Measurements from ENCODE around the gene THEMIS2.

Gene THEMIS2

GRCh38 chr1:27878787-27879335 is 6.5 kb downstream of the THEMIS2 start:
- Histone ChIP-seq H3K4me1 (no peaks in the 10 kb centered on the region), H3K4me3 (no peak overlapping the region), H3K9me3 (no peaks in the 10 kb centered on the region), H3K27me3 (no peaks in the 10 kb centered on the region), H3K36me3 (peaks cover 0 to 6% (median 0%) of the 10 kb centered on the region in 3 donors), H3K27ac (no peak overlapping the region)
- intact Hi-C loops (cut with DNase I; ENCODE audit: low total_unique reads), result no loop called here
- no peak for TF ChIP-seq CTCF (IDR thresholded peaks at IDR 0.05)
- no peak for DNase-seq

- no peak overlapping the region for H3K4me3 ChIP-seq
- H3K36me3 ChIP-seq, result peaks cover 0 to 9% (median 0%) of the 10 kb centered on the region in 3 donors
- no peak for DNase-seq
- no peak overlapping the region for H3K27ac ChIP-seq
- no peak for TF ChIP-seq CTCF (IDR thresholded peaks at IDR 0.05)
- no peaks in the 10 kb centered on the region for H3K27me3 ChIP-seq
- H3K9me3 ChIP-seq, result no peaks in the 10 kb centered on the region
- H3K4me1 ChIP-seq, result no peaks in the 10 kb centered on the region
- intact Hi-C loops (cut with DNase I; ENCODE audit: low total_unique reads), result no loop called here
Measured at GRCh38 chr1:27879374-27880082, 7.2 kb downstream of the THEMIS2 start.

- DNase-seq, result no peak
- no peaks in the 10 kb centered on the region for H3K9me3 ChIP-seq
- TF ChIP-seq CTCF (IDR thresholded peaks at IDR 0.05), result no peak
- H3K4me3 ChIP-seq, result no peak overlapping the region
- intact Hi-C loops (cut with DNase I; ENCODE audit: low total_unique reads), result no loop called here
- no peaks in the 10 kb centered on the region for H3K4me1 ChIP-seq
- H3K27me3 ChIP-seq, result no peaks in the 10 kb centered on the region
- no peak overlapping the region for H3K27ac ChIP-seq
- H3K36me3 ChIP-seq, result peaks cover 0 to 29% (median 0%) of the 10 kb centered on the region in 3 donors
Measured at GRCh38 chr1:27882543-27882903, 10.2 kb downstream of the THEMIS2 start.

GRCh38 chr1:27883536-27883935 is 11.2 kb downstream of the THEMIS2 start:
- no peak for TF ChIP-seq CTCF (IDR thresholded peaks at IDR 0.05)
- DNase-seq, result no peak
- peaks cover 0 to 35% (median 0%) of the 10 kb centered on the region in 3 donors for H3K36me3 ChIP-seq
- H3K27me3 ChIP-seq, result no peaks in the 10 kb centered on the region
- no peak overlapping the region for H3K27ac ChIP-seq
- no peaks in the 10 kb centered on the region for H3K9me3 ChIP-seq
- H3K4me1 ChIP-seq, result no peaks in the 10 kb centered on the region
- intact Hi-C loops (cut with DNase I; ENCODE audit: low total_unique reads), result no loop called here
- H3K4me3 ChIP-seq, result no peak overlapping the region

GRCh38 chr1:27884006-27884954 is 11.9 kb downstream of the THEMIS2 start:
- DNase-seq, result no peak
- peaks cover 0 to 42% (median 4%) of the 10 kb centered on the region in 3 donors for H3K36me3 ChIP-seq
- intact Hi-C loops (cut with DNase I; ENCODE audit: low total_unique reads), result no loop called here

More at GRCh38 chr1:27884006-27884954, 11.9 kb downstream of the THEMIS2 start:
- H3K9me3 ChIP-seq, result no peaks in the 10 kb centered on the region
- H3K27me3 ChIP-seq, result no peaks in the 10 kb centered on the region
- TF ChIP-seq CTCF (IDR thresholded peaks at IDR 0.05), result no peak
- no peaks in the 10 kb centered on the region for H3K4me1 ChIP-seq
- no peak overlapping the region for H3K4me3 ChIP-seq
- no peak overlapping the region for H3K27ac ChIP-seq
